Measurements from ENCODE around the gene ZNF609. TPM values are rescaled to one million over a fixed set of nuclear protein-coding genes. Genes with fewer than 3 reads are reported as not detected.

ZNF609 gene
- total RNA-seq, 1 experiment from 2014 or later: 9.9 TPM

- Histone ChIP-seq H2AFZ (ENCODE audit: low read length) (no peak overlapping the region), H3K9ac (ENCODE audit: low read length) (no peak overlapping the region), H4K20me1 (ENCODE audit: low read length) (no peaks in the 10 kb centered on the region), H3K27ac (ENCODE audit: low read length) (no peak overlapping the region), H3K4me1 (ENCODE audit: insufficient read depth, low read length) (no peaks in the 10 kb centered on the region), H3K27me3 (ENCODE audit: low read length) (no peaks in the 10 kb centered on the region), H3F3A (ENCODE audit: low read length, unreplicated experiment) (no peaks in the 10 kb centered on the region), H3K9me3 (ENCODE audit: low read length) (no peaks in the 10 kb centered on the region), H3K4me3 (ENCODE audit: low read length) (no peak overlapping the region), H3K36me3 (ENCODE audit: low read depth, low read length) (no peaks in the 10 kb centered on the region), H3K79me2 (ENCODE audit: low read length) (no peaks in the 10 kb centered on the region), H3K9me2 (replicated peaks; ENCODE audit: low read length) (no peaks in the 10 kb centered on the region), H3K4me2 (ENCODE audit: low read length) (no peak overlapping the region)
- BruUV-seq (replicated peaks): no TSS peak
- POLR2A ChIA-PET (ENCODE audit: unreplicated experiment): no interaction called here
- DNase-seq: no peak
- intact Hi-C loops (cut with micrococcal nuclease): loop anchor here (1.0 kb wide), 2 partner anchors 79 to 104 kb away; no protein-coding TSS in a partner anchor
- ATAC-seq: no peak
- CTCF ChIA-PET: interaction anchor here (0.6 kb wide), 1 partner anchor 16 kb away, joined by 3 read pairs; no protein-coding TSS in a partner anchor
- TF ChIP-seq EZH2phosphoT487 (IDR thresholded peaks at IDR 0.05; ENCODE audit: borderline replicate concordance, low read length) (no peak), EZH2 (IDR thresholded peaks at IDR 0.05; ENCODE audit: low read length, unreplicated experiment) (no peak)
- TF ChIP-seq, protein P1, sequence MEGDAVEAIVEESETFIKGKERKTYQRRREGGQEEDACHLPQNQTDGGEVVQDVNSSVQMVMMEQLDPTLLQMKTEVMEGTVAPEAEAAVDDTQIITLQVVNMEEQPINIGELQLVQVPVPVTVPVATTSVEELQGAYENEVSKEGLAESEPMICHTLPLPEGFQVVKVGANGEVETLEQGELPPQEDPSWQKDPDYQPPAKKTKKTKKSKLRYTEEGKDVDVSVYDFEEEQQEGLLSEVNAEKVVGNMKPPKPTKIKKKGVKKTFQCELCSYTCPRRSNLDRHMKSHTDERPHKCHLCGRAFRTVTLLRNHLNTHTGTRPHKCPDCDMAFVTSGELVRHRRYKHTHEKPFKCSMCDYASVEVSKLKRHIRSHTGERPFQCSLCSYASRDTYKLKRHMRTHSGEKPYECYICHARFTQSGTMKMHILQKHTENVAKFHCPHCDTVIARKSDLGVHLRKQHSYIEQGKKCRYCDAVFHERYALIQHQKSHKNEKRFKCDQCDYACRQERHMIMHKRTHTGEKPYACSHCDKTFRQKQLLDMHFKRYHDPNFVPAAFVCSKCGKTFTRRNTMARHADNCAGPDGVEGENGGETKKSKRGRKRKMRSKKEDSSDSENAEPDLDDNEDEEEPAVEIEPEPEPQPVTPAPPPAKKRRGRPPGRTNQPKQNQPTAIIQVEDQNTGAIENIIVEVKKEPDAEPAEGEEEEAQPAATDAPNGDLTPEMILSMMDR (conservative IDR thresholded peaks at IDR 0.05; ENCODE audit: low read depth, low read length): no peak
Observed at GRCh38 chr15:64731805-64732151, 271.4 kb downstream of the ZNF609 start.

DNA sequence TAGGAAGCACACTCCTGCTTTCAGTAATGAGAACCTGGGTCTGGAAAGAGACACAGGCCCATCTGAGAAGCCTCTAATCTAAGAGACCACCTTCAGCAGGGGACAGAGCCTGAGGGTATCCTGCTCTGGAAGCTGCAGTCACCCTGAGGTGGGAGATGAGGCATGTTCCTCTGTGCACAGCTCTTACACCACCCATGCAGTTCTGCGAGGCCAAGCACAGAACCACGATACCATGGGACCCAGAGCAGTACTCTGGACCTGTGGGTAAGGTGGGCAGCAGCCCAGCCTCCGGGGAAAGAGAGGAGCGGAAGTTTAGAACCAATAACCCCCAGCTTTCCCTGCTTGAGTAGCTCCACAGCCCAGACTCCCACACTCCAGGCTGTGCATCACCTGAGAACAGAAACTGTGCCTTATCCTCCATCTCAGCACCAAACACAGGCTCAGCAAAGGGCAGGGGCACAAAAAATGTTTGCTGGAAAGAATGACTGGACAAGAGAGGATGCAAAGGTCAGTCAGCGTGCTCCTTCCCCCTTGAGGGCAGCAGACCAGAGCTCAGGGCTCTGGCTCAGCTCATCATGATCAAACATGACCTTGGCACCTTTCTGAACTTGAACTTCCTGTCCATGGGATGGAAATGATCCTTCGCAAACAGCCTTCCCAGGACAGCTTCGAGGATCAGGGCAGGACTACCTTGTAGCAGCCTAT lies 271.9 kb downstream of the ZNF609 start:
- H4K20me1 ChIP-seq (ENCODE audit: low read length): no peaks in the 10 kb centered on the region
- ChIA-PET POLR2A (ENCODE audit: unreplicated experiment) (no interaction called here), CTCF (interaction anchor here (0.6 kb wide), 1 partner anchor 15 kb away, joined by 3 read pairs; no protein-coding TSS in a partner anchor)
- no peaks in the 10 kb centered on the region for H3K27me3 ChIP-seq (ENCODE audit: low read length)
- no peak for DNase-seq
- H3F3A ChIP-seq (ENCODE audit: low read length, unreplicated experiment): no peaks in the 10 kb centered on the region
- H3K4me3 ChIP-seq (ENCODE audit: low read length): no peak overlapping the region
- H3K36me3 ChIP-seq (ENCODE audit: low read depth, low read length): no peaks in the 10 kb centered on the region
- H3K9me3 ChIP-seq (ENCODE audit: low read length): no peaks in the 10 kb centered on the region
- no peaks in the 10 kb centered on the region for H3K79me2 ChIP-seq (ENCODE audit: low read length)
- no peak overlapping the region for H2AFZ ChIP-seq (ENCODE audit: low read length)
- no TSS peak for BruUV-seq (replicated peaks)
- no peak overlapping the region for H3K4me2 ChIP-seq (ENCODE audit: low read length)
- H3K4me1 ChIP-seq (ENCODE audit: insufficient read depth, low read length): no peaks in the 10 kb centered on the region
- ATAC-seq: no peak
- no peak overlapping the region for H3K27ac ChIP-seq (ENCODE audit: low read length)
- H3K9ac ChIP-seq (ENCODE audit: low read length): no peak overlapping the region
- intact Hi-C loops (cut with micrococcal nuclease): no loop called here
- TF ChIP-seq, protein P1 (conservative IDR thresholded peaks at IDR 0.05; ENCODE audit: low read depth, low read length): no peak
- TF ChIP-seq EZH2 (IDR thresholded peaks at IDR 0.05; ENCODE audit: low read length, unreplicated experiment) (no peak), EZH2phosphoT487 (IDR thresholded peaks at IDR 0.05; ENCODE audit: borderline replicate concordance, low read length) (no peak)
- no peaks in the 10 kb centered on the region for H3K9me2 ChIP-seq (replicated peaks; ENCODE audit: low read length)

Other genes with a start within 250 kb of the ZNF609 start
- gene CSNK1G1, start 104.4 kb upstream of the ZNF609 start, total RNA-seq (2014; rRNA removed): 7.8 and 9.8 TPM in 2 replicates
- 34.7 and 52.4 TPM in 2 replicates for gene PCLAF, start 79.1 kb upstream of the ZNF609 start, total RNA-seq (2014; rRNA removed)
- 6.0 and 11.9 TPM in 2 replicates for gene TRIP4, start 72.7 kb upstream of the ZNF609 start, total RNA-seq (2014; rRNA removed)